Measurements from ENCODE around the gene PXDN. TPM values are rescaled to one million over a fixed set of nuclear protein-coding genes. Genes with fewer than 3 reads are reported as not detected.

PXDN gene
- total RNA-seq, 1 donor from 2014 or later: 1,930 TPM

GRCh38 chr2:1653956-1654695 lies 90.2 kb downstream of the PXDN start:
- no peak for DNase-seq (ENCODE audit: extremely low read depth, low read depth, low spot score)

- no peak for DNase-seq (ENCODE audit: extremely low read depth, low read depth, low spot score)
These were observed 92.1 kb downstream of the PXDN start for GRCh38 chr2:1652034-1652790.

GRCh38 chr2:1651121-1652033 lies 92.9 kb downstream of the PXDN start:
- DNase-seq (ENCODE audit: extremely low read depth, low read depth, low spot score): no peak

GRCh38 chr2:1650085-1650872 lies 94.0 kb downstream of the PXDN start:
- DNase-seq (ENCODE audit: extremely low read depth, low read depth, low spot score): no peak

GRCh38 chr2:1649103-1650084 lies 94.9 kb downstream of the PXDN start:
- no peak for DNase-seq (ENCODE audit: extremely low read depth, low read depth, low spot score)

- no peak for DNase-seq (ENCODE audit: extremely low read depth, low read depth, low spot score)
These were observed 95.8 kb downstream of the PXDN start for GRCh38 chr2:1648241-1649102.

- no peak for DNase-seq (ENCODE audit: extremely low read depth, low read depth, low spot score)
These were observed 96.7 kb downstream of the PXDN start for GRCh38 chr2:1647417-1648240.

- no peak for DNase-seq (ENCODE audit: extremely low read depth, low read depth, low spot score)
These were observed 98.4 kb downstream of the PXDN start for GRCh38 chr2:1645761-1646476.

- no peak for DNase-seq (ENCODE audit: extremely low read depth, low read depth, low spot score)
These were observed 99.9 kb downstream of the PXDN start for GRCh38 chr2:1644427-1644826.

- DNase-seq (ENCODE audit: extremely low read depth, low read depth, low spot score): no peak
These were observed 101.2 kb downstream of the PXDN start for GRCh38 chr2:1642993-1643619.

- DNase-seq (ENCODE audit: extremely low read depth, low read depth, low spot score): no peak
These were observed 102.1 kb downstream of the PXDN start for GRCh38 chr2:1642066-1642861.

GRCh38 chr2:1641523-1641922 lies 102.8 kb downstream of the PXDN start:
- DNase-seq (ENCODE audit: extremely low read depth, low read depth, low spot score): no peak

GRCh38 chr2:1640301-1641135 lies 103.8 kb downstream of the PXDN start:
- no peak for DNase-seq (ENCODE audit: extremely low read depth, low read depth, low spot score)

- DNase-seq (ENCODE audit: extremely low read depth, low read depth, low spot score): no peak
These were observed 105.0 kb downstream of the PXDN start for GRCh38 chr2:1639086-1639858.

All from glomerular endothelial cell (primary cell).